BE2C (cell line): Measurements from ENCODE around the gene DRGX.

Experiments used
- DNase-seq: peaks from one replicate; pipeline ENCODE4 v3.0.0-alpha.2; 2020
- H3K27me3 ChIP-seq: fragments of 250-450 bp; sonication (Bioruptor Pico); 2 replicates; pipeline ENCODE4 v1.5.1; 2020; ENCODE audit warnings: mild to moderate bottlenecking
- H3K36me3 ChIP-seq: fragments of 250-450 bp; sonication (Bioruptor Pico); 2 replicates; pipeline ENCODE4 v1.5.1; 2020; ENCODE audit warnings: mild to moderate bottlenecking
- H3K4me1 ChIP-seq: fragments of 250-450 bp; sonication (Bioruptor Pico); 2 replicates; pipeline ENCODE4 v1.5.1; 2020
- H3K4me3 ChIP-seq: 2 replicates; pipeline ENCODE4 v1.5.1; 2011; ENCODE audit warnings: low read depth, low read length
- H3K9me3 ChIP-seq: fragments of 250-450 bp; sonication (Bioruptor Pico); 2 replicates; pipeline ENCODE4 v1.5.1; 2020
- TF ChIP-seq, protein P1 (sequence below): IDR thresholded peaks from 2 replicates; pipeline ENCODE4 v1.5.1; 2012; ENCODE audit warnings: mild to moderate bottlenecking, low read depth, low read length

DRGX gene

DNA sequence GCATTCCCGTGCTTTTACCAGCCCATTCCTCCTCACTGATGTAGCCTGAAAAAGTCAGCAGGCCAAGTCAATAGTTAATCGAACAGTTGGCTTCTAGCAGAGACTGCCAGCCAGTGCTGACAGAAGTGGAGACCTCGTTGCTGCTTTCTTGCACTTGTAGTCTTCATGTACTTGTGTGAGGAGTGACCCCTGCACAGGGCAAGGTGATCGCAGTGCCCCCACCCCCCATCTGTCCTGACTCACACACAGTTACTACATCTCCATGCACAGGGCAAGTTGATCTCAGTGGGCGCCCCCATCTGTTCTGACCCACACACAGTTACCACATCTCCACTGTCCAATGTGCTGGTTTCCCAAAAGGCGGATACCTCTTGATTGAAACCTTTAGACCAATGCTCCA is 62.7 kb downstream of the DRGX start:
- H3K27me3 ChIP-seq = no peaks in the 10 kb centered on the region
- H3K4me1 ChIP-seq = no peaks in the 10 kb centered on the region
- TF ChIP-seq, protein P1, sequence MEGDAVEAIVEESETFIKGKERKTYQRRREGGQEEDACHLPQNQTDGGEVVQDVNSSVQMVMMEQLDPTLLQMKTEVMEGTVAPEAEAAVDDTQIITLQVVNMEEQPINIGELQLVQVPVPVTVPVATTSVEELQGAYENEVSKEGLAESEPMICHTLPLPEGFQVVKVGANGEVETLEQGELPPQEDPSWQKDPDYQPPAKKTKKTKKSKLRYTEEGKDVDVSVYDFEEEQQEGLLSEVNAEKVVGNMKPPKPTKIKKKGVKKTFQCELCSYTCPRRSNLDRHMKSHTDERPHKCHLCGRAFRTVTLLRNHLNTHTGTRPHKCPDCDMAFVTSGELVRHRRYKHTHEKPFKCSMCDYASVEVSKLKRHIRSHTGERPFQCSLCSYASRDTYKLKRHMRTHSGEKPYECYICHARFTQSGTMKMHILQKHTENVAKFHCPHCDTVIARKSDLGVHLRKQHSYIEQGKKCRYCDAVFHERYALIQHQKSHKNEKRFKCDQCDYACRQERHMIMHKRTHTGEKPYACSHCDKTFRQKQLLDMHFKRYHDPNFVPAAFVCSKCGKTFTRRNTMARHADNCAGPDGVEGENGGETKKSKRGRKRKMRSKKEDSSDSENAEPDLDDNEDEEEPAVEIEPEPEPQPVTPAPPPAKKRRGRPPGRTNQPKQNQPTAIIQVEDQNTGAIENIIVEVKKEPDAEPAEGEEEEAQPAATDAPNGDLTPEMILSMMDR = no peak

DNA sequence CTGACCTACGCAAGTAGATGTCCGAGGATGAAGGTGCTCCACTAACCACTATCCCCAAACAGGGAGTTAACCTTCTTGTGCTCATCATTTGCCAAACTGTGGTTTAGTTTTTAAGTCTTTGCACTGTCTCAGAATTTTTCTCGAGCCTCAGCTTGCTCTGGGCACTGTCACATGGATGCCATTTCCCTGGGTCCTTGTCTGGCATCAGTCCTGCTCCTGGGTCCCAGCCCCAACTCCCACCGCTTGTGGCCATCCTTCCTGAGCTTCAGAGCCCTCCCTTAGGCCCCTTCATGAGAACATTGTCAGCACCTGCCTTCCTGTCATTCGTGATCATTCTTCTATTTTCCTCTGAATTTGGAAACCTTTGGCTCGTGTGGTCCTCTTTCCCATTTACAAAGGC is 63.1 kb downstream of the DRGX start:
- Histone ChIP-seq H3K36me3 (no peaks in the 10 kb centered on the region), H3K4me1 (no peaks in the 10 kb centered on the region), H3K9me3 (no peaks in the 10 kb centered on the region), H3K4me3 (no peak overlapping the region), H3K27me3 (no peaks in the 10 kb centered on the region)
- TF ChIP-seq, protein P1 = no peak
- DNase-seq = no peak

More for the DNA sequence above, 62.7 kb downstream of the DRGX start:
- no peak overlapping the region for H3K4me3 ChIP-seq
- H3K9me3 ChIP-seq = no peaks in the 10 kb centered on the region
- no peaks in the 10 kb centered on the region for H3K36me3 ChIP-seq
- DNase-seq = no peak

DNA sequence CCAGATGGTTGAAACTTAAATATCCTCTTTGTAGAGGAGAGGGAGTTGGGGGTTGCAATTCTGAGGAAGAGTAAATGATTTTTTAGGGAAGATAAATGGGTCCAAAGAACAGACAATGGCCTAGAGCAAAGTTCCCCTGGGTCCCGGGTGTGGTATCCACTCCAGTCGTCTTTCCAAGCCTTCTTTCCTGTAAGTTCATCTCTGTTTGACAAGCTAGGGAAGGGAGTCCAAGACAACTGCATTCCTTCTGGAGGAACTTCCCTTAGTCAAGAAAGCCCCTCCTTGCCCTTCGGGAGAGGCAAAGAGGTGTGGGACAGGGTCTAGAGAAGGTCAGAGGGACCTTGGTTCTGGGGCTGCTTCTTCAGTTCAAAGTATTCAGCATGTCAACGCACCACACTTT is 63.6 kb downstream of the DRGX start:
- TF ChIP-seq, protein P1 = no peak
- no peaks in the 10 kb centered on the region for H3K4me1 ChIP-seq
- H3K36me3 ChIP-seq = no peaks in the 10 kb centered on the region
- H3K27me3 ChIP-seq = no peaks in the 10 kb centered on the region
- no peak overlapping the region for H3K4me3 ChIP-seq
- no peak for DNase-seq
- H3K9me3 ChIP-seq = no peaks in the 10 kb centered on the region

DNA sequence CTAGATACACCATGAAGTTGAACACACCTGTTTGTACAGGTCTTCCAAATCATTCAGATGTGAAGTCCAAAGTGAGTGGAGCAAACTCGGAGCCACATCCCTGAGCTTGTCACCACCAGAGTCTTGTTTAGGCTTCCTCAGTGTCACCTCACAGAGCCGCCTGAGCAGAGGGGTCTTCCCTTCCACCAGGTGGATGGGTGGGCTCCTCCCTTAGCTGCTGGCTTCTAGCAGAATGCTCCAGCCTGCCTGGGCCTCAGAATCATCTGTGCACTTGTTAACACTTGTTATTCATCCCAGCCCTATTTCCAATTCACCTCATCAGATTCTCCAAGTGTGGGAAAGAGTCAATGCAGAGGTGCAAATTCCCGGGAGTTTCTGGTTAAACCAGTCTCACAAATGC is 64.5 kb downstream of the DRGX start:
- no peaks in the 10 kb centered on the region for H3K9me3 ChIP-seq
- no peaks in the 10 kb centered on the region for H3K4me1 ChIP-seq
- no peak overlapping the region for H3K4me3 ChIP-seq
- TF ChIP-seq, protein P1 = no peak
- no peaks in the 10 kb centered on the region for H3K27me3 ChIP-seq
- no peaks in the 10 kb centered on the region for H3K36me3 ChIP-seq
- no peak for DNase-seq

DNA sequence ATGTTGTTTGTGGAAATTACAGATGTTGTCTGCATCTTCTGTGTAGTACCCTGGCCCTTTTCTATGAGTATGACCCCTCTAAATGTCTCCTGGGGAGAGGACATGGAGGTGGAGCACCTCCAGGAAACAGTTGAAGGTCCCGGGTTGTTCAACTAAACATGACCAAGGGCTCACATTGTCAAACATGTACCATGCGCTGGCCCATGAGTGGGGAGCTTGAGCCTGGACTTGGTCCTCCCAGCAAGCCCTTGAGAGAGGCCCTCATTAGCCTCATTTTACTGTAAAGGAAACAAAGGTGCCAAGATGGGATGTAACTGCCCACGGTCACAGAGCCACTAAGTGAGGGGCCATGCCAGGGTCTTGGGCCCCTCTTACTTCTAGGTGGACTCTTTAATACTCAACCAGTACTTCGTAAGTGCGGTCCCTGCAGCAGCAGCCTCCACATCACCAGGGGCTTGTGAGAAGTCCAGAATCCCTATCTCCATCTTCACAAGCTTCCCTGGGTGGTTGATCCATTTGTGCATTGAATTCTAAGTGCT is 65.7 kb downstream of the DRGX start:
- H3K4me3 ChIP-seq = no peak overlapping the region
- no peaks in the 10 kb centered on the region for H3K27me3 ChIP-seq
- DNase-seq = no peak
- no peaks in the 10 kb centered on the region for H3K9me3 ChIP-seq
- H3K36me3 ChIP-seq = no peaks in the 10 kb centered on the region
- H3K4me1 ChIP-seq = no peaks in the 10 kb centered on the region
- TF ChIP-seq, protein P1 = no peak

DNA sequence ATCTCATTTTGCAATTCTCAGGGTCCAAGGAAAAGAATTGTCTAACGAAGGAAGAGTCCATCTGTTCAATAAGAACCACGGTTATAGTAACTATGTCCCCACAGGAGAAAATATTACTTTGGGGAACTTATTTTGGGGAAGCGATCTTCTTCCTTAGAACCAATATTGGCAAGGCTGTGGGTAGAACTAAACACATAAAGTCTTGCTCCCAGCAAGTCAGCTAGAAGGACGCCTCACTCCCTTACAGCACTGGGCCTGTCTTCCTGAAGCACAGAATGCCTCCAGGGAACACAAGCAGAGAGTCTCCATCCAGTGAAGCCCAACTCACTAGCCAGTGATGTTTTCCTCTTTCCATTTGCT is 66.8 kb downstream of the DRGX start:
- TF ChIP-seq, protein P1 = no peak
- Histone ChIP-seq H3K4me1 (no peaks in the 10 kb centered on the region), H3K36me3 (no peaks in the 10 kb centered on the region), H3K27me3 (no peaks in the 10 kb centered on the region), H3K9me3 (no peaks in the 10 kb centered on the region), H3K4me3 (no peak overlapping the region)
- no peak for DNase-seq
